Mucosa of gallbladder (tissue), 1 donor: ENCODE results near the gene GPR149. TPM values are rescaled to one million over a fixed set of nuclear protein-coding genes. Genes with fewer than 3 reads are reported as not detected.

Source experiments
- DNase-seq: peaks from one replicate; pipeline ENCODE4 v3.0.0-alpha.2; 2020; ENCODE audit warnings: low spot score
- total RNA-seq: library from RNA; stranded (reverse); gene quantifications from one replicate; pipeline ENCODE4 v1.2.1, GENCODE V29; 2021
- donor health status: DM: no; HTN: no; CAD: no.

The GPR149 gene
- total RNA-seq, 1 donor from 2014 or later: not detected

- no peak for DNase-seq
These were observed 84.4 kb downstream of the GPR149 start for GRCh38 chr3:154345422-154346122.

GRCh38 chr3:154338570-154338969 lies 91.4 kb downstream of the GPR149 start:
- no peak for DNase-seq

DNA sequence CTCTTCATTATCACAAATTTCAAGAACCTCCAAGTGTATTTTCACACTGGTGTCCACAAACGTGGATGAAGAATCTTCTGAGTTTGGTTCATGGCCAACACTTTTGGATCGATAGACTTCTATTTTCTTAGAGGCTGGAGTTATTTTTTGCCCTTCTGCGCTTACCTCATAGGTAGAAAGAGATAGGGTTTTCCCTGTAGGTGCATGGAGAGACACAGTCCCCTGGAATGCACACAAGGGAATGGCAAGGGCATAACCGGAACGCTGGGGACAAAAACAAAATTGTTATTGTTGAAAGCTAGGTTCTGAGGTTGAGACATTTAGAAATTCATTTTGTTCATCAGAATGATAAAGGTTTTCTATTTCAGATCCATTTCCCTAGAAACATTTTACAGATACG lies 92.0 kb downstream of the GPR149 start:
- no peak for DNase-seq

- DNase-seq: no peak
These were observed 95.0 kb downstream of the GPR149 start for GRCh38 chr3:154334973-154335420.

DNA sequence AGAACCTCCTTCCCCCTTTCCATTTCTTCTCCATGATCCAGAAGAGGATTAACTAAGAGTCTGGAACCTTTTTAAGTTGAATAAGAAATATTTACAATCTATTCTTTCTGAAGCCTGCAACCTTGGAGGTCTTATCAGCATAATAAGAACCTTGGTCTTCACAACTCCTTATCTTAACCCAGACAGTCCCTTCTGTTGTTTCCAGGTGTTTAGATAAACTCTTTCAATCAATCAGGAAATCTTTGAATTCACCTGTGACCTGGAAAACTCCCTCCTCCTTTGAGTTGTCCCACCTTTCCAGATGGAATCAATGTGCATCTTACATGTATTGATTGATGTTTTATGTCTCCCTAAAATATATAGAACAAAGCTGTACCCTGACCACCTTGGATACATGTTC lies 102.1 kb downstream of the GPR149 start:
- DNase-seq: no peak

DNA sequence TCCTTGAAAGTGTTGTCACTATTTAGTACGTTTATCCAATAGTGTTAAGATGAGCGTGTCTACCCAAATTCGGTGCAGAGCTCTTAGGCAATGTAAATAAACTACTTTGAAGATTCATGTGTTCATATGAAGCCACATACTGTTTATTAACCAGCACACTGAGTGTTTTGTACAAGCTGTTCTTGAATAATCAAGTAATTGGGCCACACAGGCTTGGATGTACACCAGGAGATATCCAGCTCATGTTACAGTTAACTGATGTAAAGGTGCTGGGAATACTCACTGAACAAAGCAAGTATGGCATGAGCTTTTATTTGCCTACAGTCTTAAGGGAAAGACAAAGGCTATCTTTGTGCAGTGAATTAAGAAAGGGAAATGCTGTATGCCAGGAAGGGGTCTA lies 105.1 kb downstream of the GPR149 start:
- DNase-seq: no peak

GRCh38 chr3:154323891-154324738 lies 105.9 kb downstream of the GPR149 start, which contains the start of gene DHX36:
Gene DHX36, minus strand, starts transcription at chr3:154324487. Its CDS starts 71 bp downstream, at chr3:154324416.
- peak; percentile 92 for DNase-seq

- no peak for DNase-seq
These were observed 112.8 kb downstream of the GPR149 start for GRCh38 chr3:154316974-154317767.

- DNase-seq: no peak
These were observed 115.8 kb downstream of the GPR149 start for GRCh38 chr3:154314152-154314551.

DNA sequence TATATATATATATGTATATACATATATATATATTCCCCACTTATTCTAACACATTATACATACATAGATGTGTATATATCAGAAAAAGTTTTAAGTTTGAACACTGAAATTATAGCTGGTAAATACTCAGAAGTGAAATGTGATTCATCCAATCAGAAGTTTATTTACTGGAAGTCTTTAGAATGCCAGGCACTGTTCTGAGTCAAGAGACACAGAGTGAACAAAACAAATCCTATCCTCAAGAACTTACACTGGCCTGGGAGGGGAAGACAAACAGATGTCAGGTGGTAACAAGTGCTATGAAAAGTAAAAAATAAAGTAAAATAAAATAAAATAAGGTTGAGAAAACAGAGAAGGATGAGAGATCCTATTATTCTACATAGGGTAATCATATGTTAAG lies 119.2 kb downstream of the GPR149 start:
- DNase-seq: no peak

- no peak for DNase-seq
These were observed 122.6 kb downstream of the GPR149 start for GRCh38 chr3:154307363-154307762.

DNA sequence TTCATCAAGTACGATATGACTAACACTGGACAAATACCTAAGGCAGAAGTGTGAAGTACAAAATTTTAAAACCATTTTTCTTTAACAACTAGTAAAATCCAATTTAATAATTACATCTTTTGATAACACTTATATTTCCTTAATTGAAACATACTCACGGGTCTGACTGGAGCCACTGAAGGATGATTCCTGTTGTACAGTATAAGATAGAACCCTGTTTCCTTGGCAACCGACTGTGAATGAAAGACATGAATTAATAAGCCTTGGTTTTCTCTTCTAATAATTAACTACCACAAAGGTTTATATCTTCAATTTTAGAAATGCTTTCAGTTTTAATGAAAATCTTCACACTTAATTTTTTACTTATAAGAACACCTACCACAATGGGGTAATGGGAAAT lies 125.1 kb downstream of the GPR149 start:
- DNase-seq: no peak

GRCh38 chr3:154304116-154304786 lies 125.7 kb downstream of the GPR149 start:
- no peak for DNase-seq

GRCh38 chr3:154301561-154301960 lies 128.4 kb downstream of the GPR149 start:
- no peak for DNase-seq

DNA sequence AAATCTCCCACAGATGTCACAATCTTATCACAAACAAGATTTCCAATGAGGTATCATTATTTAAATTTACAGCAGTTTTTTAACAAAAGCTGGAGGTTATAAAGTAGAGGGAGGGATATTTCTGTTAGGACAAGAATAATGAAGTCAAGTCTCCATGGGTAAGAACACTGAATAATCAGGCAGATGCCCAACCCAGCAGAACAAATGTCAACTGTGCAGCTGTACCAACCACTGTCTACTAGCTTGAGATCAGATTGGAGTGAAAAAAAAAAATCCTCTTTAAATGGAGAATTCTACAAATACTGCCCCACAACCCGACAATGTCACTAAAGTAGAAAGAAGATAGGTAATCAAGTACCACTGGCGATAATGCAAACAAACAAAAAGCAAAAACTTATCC lies 136.0 kb downstream of the GPR149 start:
- DNase-seq: no peak

GRCh38 chr3:154290187-154290586 lies 139.8 kb downstream of the GPR149 start:
- no peak for DNase-seq

Other genes with a start within 250 kb of the GPR149 start
- 41.7 TPM for gene DHX36, start 105.7 kb downstream of the GPR149 start, total RNA-seq